ENCODE measurements around the gene ICA1. TPM values are rescaled to one million over a fixed set of nuclear protein-coding genes. Genes with fewer than 3 reads are reported as not detected.

The ICA1 gene
- total RNA-seq, 1 experiment from 2014 or later, result 28.8 TPM

DNA sequence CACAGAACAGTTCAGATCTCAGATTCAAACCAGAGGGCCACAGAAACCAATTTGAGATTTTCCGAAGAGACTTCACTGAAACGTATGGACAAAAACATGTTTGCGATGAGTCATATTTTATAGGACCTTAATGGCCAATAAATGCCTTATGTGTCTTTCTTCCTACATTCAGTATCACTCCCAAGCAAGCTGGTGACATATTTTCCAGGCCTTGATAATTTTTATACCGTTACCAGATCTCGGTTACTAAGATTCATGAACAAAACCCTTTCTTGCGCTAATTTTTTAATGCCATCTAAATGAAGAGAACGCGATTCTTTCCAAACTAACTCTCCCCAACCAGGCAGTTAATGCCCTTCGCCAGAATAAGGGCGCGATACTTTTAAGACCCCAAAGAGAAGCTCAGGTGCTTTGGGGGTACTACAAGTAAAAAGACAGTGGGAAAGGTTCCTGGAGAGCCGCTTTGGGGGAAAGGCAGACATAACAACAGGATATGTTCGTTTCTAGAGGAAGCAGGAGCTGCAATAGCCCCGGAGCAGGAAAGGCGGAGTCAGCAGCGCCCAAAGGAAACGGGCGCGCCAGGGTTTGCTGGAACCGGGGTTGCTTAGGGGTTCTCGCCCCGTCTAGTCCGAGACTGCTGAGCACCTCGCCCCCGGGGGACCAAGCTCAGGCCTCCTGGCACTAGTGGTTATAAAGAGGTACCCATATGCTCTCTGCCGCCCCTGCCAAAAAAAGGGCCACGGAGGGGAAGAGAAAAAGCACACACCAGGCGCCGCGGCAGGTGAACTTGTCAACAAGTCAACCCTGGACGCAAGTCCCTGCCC is 884 bp downstream of the ICA1 start:
- Histone ChIP-seq H4K8ac (replicated peaks; ENCODE audit: insufficient read length, low read depth, low read length) (no peak overlapping the region), H3K14ac (ENCODE audit: insufficient read depth, low read length) (peak overlapping the region; percentile 37; the same call in 1 of the 2 replicates), H3K79me2 (ENCODE audit: insufficient read depth, low read length) (no peaks in the 10 kb centered on the region), H3K27ac (ENCODE audit: insufficient read length, low read depth, low read length) (no peak overlapping the region), H4K91ac (ENCODE audit: insufficient read length, low read depth, low read length) (no peak overlapping the region), H3K27me3 (ENCODE audit: insufficient read depth, low read length) (no peaks in the 10 kb centered on the region), H3K9me3 (ENCODE audit: control insufficient read depth, low read depth, low read length) (no peaks in the 10 kb centered on the region), H2BK12ac (ENCODE audit: insufficient read length, low read depth, low read length) (no peak overlapping the region), H4K5ac (ENCODE audit: insufficient read length, low read depth, low read length) (no peak overlapping the region), H2BK120ac (ENCODE audit: low read depth, low read length, poor library complexity, severe bottlenecking) (no peak overlapping the region), H4K20me1 (ENCODE audit: control insufficient read depth, insufficient read depth, insufficient read length) (no peaks in the 10 kb centered on the region), H3K9ac (ENCODE audit: extremely low read depth, insufficient read length, low read length) (peak overlapping the region; percentile 41), H3K56ac (ENCODE audit: insufficient read length, low read depth, low read length) (no peak overlapping the region), H3K4me1 (ENCODE audit: insufficient read depth, low read length) (peaks cover 7% of the 10 kb centered on the region; the same call in 1 of the 2 replicates), H2BK5ac (ENCODE audit: insufficient read length, low read length) (no peak overlapping the region), H2AFZ (ENCODE audit: low read length) (no peak overlapping the region), H2BK15ac (ENCODE audit: low read depth, low read length) (no peak overlapping the region), H2BK20ac (ENCODE audit: low read depth, low read length, poor library complexity, severe bottlenecking) (no peak overlapping the region), H3K23ac (ENCODE audit: insufficient read length, low read depth, low read length) (no peak overlapping the region), H3K18ac (ENCODE audit: insufficient read length, low read depth, low read length) (peak overlapping the region; percentile 49), H3K23me2 (ENCODE audit: insufficient read length, low read depth, low read length, poor library complexity, severe bottlenecking) (peaks cover 5% of the 10 kb centered on the region), H3T11ph (ENCODE audit: low read length) (no peak overlapping the region), H2AK5ac (ENCODE audit: insufficient read length, low read length) (no peak overlapping the region), H3K4me2 (ENCODE audit: insufficient read depth, insufficient read length, low read length) (peak overlapping the region; percentile 63), H3K79me1 (ENCODE audit: insufficient read depth, low read depth, low read length, poor library complexity, severe bottlenecking) (no peaks in the 10 kb centered on the region), H3K4ac (ENCODE audit: low read depth, low read length) (no peak overlapping the region)
- WGBS (ENCODE audit: extremely low coverage, insufficient read length, low lambda C conversion rate), result no CpG with 5 or more reads among the region's 31 CpGs
- no peak for DNase-seq
- Mint-ChIP-seq H3K27ac (peak overlapping the region in 1 of 3 experiments; percentile 6; a peak in 1 of 7 replicates), H3K4me1 (peaks cover 21 to 23% of the 10 kb centered on the region in 2 experiments), H3K27me3 (ENCODE audit: low read depth) (no peaks in the 10 kb centered on the region; the same call in 1 of the 2 replicates), H3K9me3 (no peaks in the 10 kb centered on the region), H3K36me3 (ENCODE audit: insufficient read depth in 1 of 3, low read depth in 3 of 3) (peaks cover 0 to 6% (median 0%) of the 10 kb centered on the region in 3 experiments; a peak in 1 of 7 replicates), H3K4me3 (peak overlapping the region; percentile 75 to 82)
- TF ChIP-seq, protein P1, sequence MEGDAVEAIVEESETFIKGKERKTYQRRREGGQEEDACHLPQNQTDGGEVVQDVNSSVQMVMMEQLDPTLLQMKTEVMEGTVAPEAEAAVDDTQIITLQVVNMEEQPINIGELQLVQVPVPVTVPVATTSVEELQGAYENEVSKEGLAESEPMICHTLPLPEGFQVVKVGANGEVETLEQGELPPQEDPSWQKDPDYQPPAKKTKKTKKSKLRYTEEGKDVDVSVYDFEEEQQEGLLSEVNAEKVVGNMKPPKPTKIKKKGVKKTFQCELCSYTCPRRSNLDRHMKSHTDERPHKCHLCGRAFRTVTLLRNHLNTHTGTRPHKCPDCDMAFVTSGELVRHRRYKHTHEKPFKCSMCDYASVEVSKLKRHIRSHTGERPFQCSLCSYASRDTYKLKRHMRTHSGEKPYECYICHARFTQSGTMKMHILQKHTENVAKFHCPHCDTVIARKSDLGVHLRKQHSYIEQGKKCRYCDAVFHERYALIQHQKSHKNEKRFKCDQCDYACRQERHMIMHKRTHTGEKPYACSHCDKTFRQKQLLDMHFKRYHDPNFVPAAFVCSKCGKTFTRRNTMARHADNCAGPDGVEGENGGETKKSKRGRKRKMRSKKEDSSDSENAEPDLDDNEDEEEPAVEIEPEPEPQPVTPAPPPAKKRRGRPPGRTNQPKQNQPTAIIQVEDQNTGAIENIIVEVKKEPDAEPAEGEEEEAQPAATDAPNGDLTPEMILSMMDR (conservative IDR thresholded peaks at IDR 0.05), result 0 out of 3 replicates have a peak, but pooled peaks have one; percentile 13

Measured in H9 (cell line).